Liver (tissue), 9 donors: ENCODE results near the gene NPC2. TPM values are rescaled to one million over a fixed set of nuclear protein-coding genes. Genes with fewer than 3 reads are reported as not detected.

ENCODE experiments used
- DNase-seq: peaks from one replicate; pipeline ENCODE4 v3.0.0-alpha.2; 2017; ENCODE audit warnings: low spot score
- H3K27ac ChIP-seq, 2 donors: one replicate each; pipeline ENCODE4 v1.7.0; 2013; ENCODE audit warnings: inconsistent platforms in 2 of 2, low read length in 2 of 2, control low read depth in 1 of 2, low read depth in 1 of 2, mild to moderate bottlenecking in 1 of 2
- H3K27me3 ChIP-seq, 4 donors: one replicate each; pipeline versions ENCODE4 v1.6.1 to v1.7.0; 2013; ENCODE audit warnings: low read length in 3 of 4, inconsistent platforms in 1 of 4, mild to moderate bottlenecking in 1 of 4, moderate library complexity in 1 of 4; ENCODE audit not compliant: control insufficient read depth in 4 of 4, insufficient read depth in 4 of 4
- H3K36me3 ChIP-seq, 4 donors: one replicate each; pipeline versions ENCODE4 v1.6.1 to v1.7.0; 2013; ENCODE audit warnings: low read length in 3 of 4, mild to moderate bottlenecking in 3 of 4, low read depth in 1 of 4, moderate library complexity in 1 of 4; ENCODE audit not compliant: control insufficient read depth in 4 of 4, insufficient read depth in 3 of 4
- H3K4me1 ChIP-seq, 4 donors: one replicate each; pipeline versions ENCODE4 v1.6.1 to v1.7.0; 2013; ENCODE audit warnings: low read length in 3 of 4, mild to moderate bottlenecking in 3 of 4, moderate library complexity in 1 of 4; ENCODE audit not compliant: control insufficient read depth in 4 of 4, insufficient read depth in 4 of 4
- H3K4me3 ChIP-seq, 3 donors: one replicate each; pipeline versions ENCODE4 v1.6.1 to v1.7.0; 2013; ENCODE audit warnings: low read length in 3 of 3, control low read depth in 1 of 3, low read depth in 1 of 3, mild to moderate bottlenecking in 1 of 3
- H3K9ac ChIP-seq, 2 donors: one replicate each; pipeline ENCODE4 v1.7.0; 2013; ENCODE audit warnings: low read length in 2 of 2, mild to moderate bottlenecking in 2 of 2, moderate library complexity in 2 of 2, control low read depth in 1 of 2, low read depth in 1 of 2
- H3K9me3 ChIP-seq, 4 donors: one replicate each; pipeline versions ENCODE4 v1.6.1 to v1.7.0; 2013; ENCODE audit warnings: low read length in 3 of 4; ENCODE audit not compliant: control insufficient read depth in 4 of 4
- ATF3 ChIP-seq: IDR thresholded peaks from 2 replicates; pipeline ENCODE4 v1.6.1; 2016; ENCODE audit warnings: antibody characterized with exemption
- CTCF ChIP-seq: fragments of 150-350 bp; IDR thresholded peaks from 2 replicates; pipeline ENCODE4 v1.5.1; 2017; ENCODE audit warnings: improper control_type of control experiment, low read depth, low read length; ENCODE audit not compliant: missing input control
- EGR1 ChIP-seq, 2 donors: IDR thresholded peaks; 2 replicates each; pipeline ENCODE4 v1.6.1; 2016 to 2018; ENCODE audit warnings: antibody characterized with exemption in 2 of 2, low read depth in 2 of 2
- FOXA1 ChIP-seq: IDR thresholded peaks from 2 replicates; pipeline ENCODE4 v1.6.1; 2016; ENCODE audit warnings: antibody characterized with exemption
- FOXA2 ChIP-seq: IDR thresholded peaks from 2 replicates; pipeline ENCODE4 v1.6.1; 2016; ENCODE audit warnings: antibody characterized with exemption
- GABPA ChIP-seq, 2 donors: IDR thresholded peaks in 1 of 2; conservative IDR thresholded peaks in 1 of 2; 2 replicates each; pipeline ENCODE4 v1.6.1; 2016; ENCODE audit warnings: antibody characterized with exemption in 2 of 2, mild to moderate bottlenecking in 1 of 2, moderate library complexity in 1 of 2
- HNF4A ChIP-seq, 2 donors: conservative IDR thresholded peaks; 2 replicates each; pipeline ENCODE4 v1.6.1; 2016; ENCODE audit warnings: antibody characterized with exemption in 2 of 2, mild to moderate bottlenecking in 2 of 2
- HNF4G ChIP-seq: IDR thresholded peaks from 2 replicates; pipeline ENCODE4 v1.6.1; 2016; ENCODE audit warnings: antibody characterized with exemption
- JUND ChIP-seq, 2 donors: IDR thresholded peaks; 2 replicates each; pipeline ENCODE4 v1.6.1; 2016; ENCODE audit warnings: antibody characterized with exemption in 2 of 2
- MAX ChIP-seq: IDR thresholded peaks from 2 replicates; pipeline ENCODE4 v1.6.1; 2016; ENCODE audit warnings: antibody characterized with exemption
- NR2F2 ChIP-seq: IDR thresholded peaks from 2 replicates; pipeline ENCODE4 v1.6.1; 2016; ENCODE audit warnings: antibody characterized with exemption
- RAD21 ChIP-seq, 2 donors: IDR thresholded peaks; 2 replicates each; pipeline ENCODE4 v1.6.1; 2016; ENCODE audit warnings: antibody characterized with exemption in 2 of 2, mild to moderate bottlenecking in 2 of 2
- REST ChIP-seq: IDR thresholded peaks from 2 replicates; pipeline ENCODE4 v1.6.1; 2016; ENCODE audit warnings: antibody characterized with exemption, mild to moderate bottlenecking
- RXRA ChIP-seq, 2 donors: IDR thresholded peaks; 2 replicates each; pipeline ENCODE4 v1.6.1; 2017 to 2018; ENCODE audit warnings: antibody characterized with exemption in 2 of 2, mild to moderate bottlenecking in 1 of 2
- SP1 ChIP-seq: IDR thresholded peaks from 2 replicates; pipeline ENCODE4 v1.6.1; 2018; ENCODE audit warnings: antibody characterized with exemption, mild to moderate bottlenecking
- ZBTB33 ChIP-seq: IDR thresholded peaks from 2 replicates; pipeline ENCODE4 v1.6.1; 2016; ENCODE audit warnings: antibody characterized with exemption
- WGBS: extraction: QIAGEN DNeasy Blood & Tissue Kit; methylation state at CpG from one replicate; pipeline ENCODE4 v1.1.7; 2013; 5-methylcytosine and 5-hydroxymethylcytosine counted together
- polyA plus RNA-seq, 2 donors: library from polyadenylated mRNA; stranded (reverse) in 1 of 2; unstranded in 1 of 2; fragments of 200-250 nt in 1 of 2; fragments of >200 nt in 1 of 2; fragmentation: Nextera tagmentation in 1 of 2; extraction: Ambion mirVana in 1 of 2; gene quantifications; one replicate each; pipeline versions ENCODE4 v1.2.1 to v1.2.3, GENCODE V29; 2013 to 2015
- total RNA-seq, 2 donors: library from RNA; depleted of rRNA; stranded (reverse); fragments of >200 nt; gene quantifications; one replicate each; pipeline ENCODE4 v1.2.3, GENCODE V29; 2014
- donor health status: healthy.
- donor health status: healthy.
- donor health status: healthy.
- donor health status: healthy.
- donor health status: healthy.

Gene NPC2
- total and polyA plus RNA-seq, 4 donors, result 69.7 to 133 (median 105) TPM

- 73% methylated on average over 7 of the region's 7 CpGs for WGBS
- no peak overlapping the region for H3K4me3 ChIP-seq
- no peaks in the 10 kb centered on the region for H3K9me3 ChIP-seq
- no peak for TF ChIP-seq JUND (IDR thresholded peaks at IDR 0.05)
- no peak for TF ChIP-seq CTCF
- no peak for TF ChIP-seq HNF4A (conservative IDR thresholded peaks at IDR 0.05)
- no peak for TF ChIP-seq FOXA1
- TF ChIP-seq MAX, result no peak
- TF ChIP-seq REST, result no peak
- no peaks in the 10 kb centered on the region for H3K4me1 ChIP-seq
- H3K27me3 ChIP-seq, result no peaks in the 10 kb centered on the region
- H3K36me3 ChIP-seq, result no peaks in the 10 kb centered on the region
- DNase-seq, result no peak
- no peak overlapping the region for H3K27ac ChIP-seq
- H3K9ac ChIP-seq, result no peak overlapping the region
These were observed 40.5 kb upstream of the NPC2 start for GRCh38 chr14:74533576-74533975.

GRCh38 chr14:74532246-74532645, 39.1 kb upstream of the NPC2 start:
- no peak overlapping the region for H3K4me3 ChIP-seq
- TF ChIP-seq NR2F2, result no peak
- TF ChIP-seq SP1, result no peak
- TF ChIP-seq MAX, result no peak
- no peak for TF ChIP-seq HNF4G
- TF ChIP-seq ATF3, result no peak
- TF ChIP-seq ZBTB33, result no peak
- no peak for TF ChIP-seq RAD21 (IDR thresholded peaks at IDR 0.05)
- TF ChIP-seq GABPA (IDR thresholded peaks at IDR 0.05 in 1 of 2, conservative IDR thresholded peaks at IDR 0.05 in 1 of 2), result no peak
- no peak for TF ChIP-seq EGR1 (IDR thresholded peaks at IDR 0.05; ENCODE audit: low read depth in 2 of 2)
- TF ChIP-seq FOXA1, result no peak
- no peak for TF ChIP-seq FOXA2
- no peak for TF ChIP-seq RXRA (IDR thresholded peaks at IDR 0.05)
- TF ChIP-seq REST, result no peak
- no peak for DNase-seq
- no peaks in the 10 kb centered on the region for H3K9me3 ChIP-seq
- no peak overlapping the region for H3K27ac ChIP-seq
- 94% methylated on average over 10 of the region's 10 CpGs for WGBS
- no peaks in the 10 kb centered on the region for H3K4me1 ChIP-seq
- H3K27me3 ChIP-seq, result no peaks in the 10 kb centered on the region
- H3K9ac ChIP-seq, result no peak overlapping the region
- H3K36me3 ChIP-seq, result no peaks in the 10 kb centered on the region
